NCI-H1417 (cell line): ENCODE results near the gene CSH1.
"Not testable (repeated sequence)": the region's sequence is repeated elsewhere in the genome, so short reads cannot be mapped to it uniquely, and the experiment has no call there.

Experiments
- DNase-seq, 3 experiments: peaks; one replicate each; lab custom pipeline; 2025; lab: John Stamatoyannopoulos, UW

The CSH1 gene

DNA sequence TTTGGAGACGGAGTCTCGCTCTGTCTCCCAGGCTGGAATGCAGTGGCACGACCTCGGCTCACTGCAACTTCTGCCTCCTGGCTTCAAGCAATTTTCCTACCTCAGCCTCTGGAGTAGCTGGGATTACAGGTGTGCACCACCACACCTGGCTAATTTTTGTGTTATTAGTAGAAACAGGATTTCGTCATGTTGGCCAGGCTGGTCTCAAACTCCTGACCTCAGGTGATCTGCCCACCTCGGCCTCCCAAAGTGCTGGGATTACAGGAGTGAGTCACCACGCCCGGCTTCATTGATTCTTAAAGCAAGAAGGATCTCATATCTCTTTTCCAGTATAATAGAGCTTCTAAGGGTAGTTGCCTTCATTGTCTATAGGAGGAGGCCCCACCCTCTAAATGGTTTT is 8.4 kb upstream of the CSH1 start:
- not testable (repeated sequence) for DNase-seq

DNA sequence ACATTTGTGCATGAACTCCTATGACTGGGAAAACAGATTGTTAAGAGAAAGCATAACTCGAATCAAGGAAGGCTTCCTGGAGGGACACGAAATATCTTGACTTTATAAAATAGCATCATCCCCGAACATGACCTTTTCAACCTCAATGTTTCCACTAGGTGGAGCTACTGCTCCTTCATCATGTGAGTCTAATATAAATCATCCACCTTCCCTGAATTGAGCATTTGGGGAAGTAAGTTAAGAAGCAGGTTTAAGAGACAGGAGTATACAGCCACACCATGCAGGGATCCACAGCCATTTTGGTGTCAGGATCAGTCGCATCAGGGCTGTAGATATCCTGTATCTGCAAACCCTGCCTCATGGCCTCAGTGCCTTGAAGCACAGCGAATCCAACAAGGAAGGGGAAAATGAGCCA is 7.4 kb upstream of the CSH1 start:
- peak in 1 of 3 experiments; percentile 45 for DNase-seq

DNA sequence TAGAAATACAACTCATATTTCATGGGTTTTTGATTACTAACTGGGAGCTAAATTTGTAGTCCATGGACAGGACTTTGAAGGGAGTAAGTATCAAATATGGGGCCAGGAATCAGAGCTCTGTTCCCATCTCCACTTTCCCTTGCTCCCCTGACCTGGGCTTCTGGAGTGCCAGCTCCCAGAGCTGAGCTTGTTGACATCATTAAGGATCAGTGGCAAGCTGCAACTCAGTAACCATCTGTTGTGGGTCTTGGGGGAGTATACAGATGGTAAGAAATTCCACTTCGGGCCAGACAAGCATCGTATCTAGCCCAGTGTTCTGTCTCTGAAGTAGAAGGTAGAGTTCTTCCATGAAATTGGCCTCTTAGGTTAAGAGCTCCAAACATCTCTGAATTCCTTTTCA is 5.6 kb upstream of the CSH1 start:
- DNase-seq = not testable (repeated sequence)

DNA sequence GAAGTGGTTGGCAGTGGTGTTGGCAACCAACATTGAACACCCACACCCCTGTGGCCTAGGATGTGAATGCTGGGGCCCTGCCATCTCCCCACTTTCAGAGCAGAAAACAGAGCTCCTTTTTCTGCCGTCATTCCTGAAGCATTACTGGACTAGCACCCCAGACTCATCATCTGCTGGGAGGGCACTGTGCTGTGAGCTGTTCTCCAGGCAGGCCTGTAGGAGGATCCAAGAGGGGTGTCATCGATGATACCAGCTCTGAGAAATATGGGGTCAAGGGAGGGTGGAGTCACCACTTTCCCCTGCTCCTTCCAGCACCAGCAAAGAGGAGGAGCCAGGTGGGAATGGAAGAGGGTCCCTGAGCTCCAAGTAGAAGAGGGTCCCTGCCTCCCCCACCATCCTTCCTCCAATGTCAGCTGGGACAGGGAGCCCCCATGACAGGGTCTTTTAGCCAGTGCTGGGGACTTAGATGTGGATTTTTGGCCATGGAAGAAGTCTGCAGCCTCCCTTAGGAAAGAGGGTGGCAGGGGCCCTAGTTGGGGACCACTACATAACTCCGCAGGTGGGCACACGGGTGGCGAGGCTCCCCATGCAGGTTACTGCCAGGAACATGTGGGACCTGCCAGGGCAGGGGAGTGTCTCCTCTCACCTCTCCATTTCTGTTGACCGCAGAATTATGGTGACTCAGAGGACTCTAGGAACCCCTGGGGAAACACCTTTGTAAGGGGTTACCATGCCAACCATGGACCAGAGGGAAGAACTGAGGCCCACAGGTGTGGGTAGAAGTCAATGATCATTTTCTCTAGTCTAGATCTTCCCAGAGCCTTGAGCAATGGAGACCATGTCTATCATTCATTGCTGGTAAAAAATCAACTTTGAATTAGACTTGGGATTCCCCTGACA is 2.8 kb upstream of the CSH1 start:
- peak in 2 of 3 experiments; percentile 4 to 18 for DNase-seq

DNA sequence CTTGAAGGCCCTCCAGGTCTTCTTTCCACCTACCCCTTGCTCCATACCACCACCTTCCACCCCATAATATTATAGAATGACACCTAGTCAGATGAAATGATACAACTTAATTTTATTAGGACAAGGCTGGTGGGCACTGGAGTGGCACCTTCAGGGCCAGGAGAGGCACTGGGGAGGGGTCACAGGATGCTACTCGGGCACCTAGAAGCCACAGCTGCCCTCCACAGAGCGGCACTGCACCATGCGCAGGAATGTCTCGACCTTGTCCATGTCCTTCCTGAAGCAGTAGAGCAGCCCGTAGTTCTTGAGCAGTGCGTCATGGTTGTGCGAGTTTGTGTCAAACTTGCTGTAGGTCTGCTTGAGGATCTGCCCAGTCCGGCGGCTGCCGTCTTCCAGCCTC is 1.6 kb downstream of the CSH1 start:
- DNase-seq = not testable (repeated sequence)

DNA sequence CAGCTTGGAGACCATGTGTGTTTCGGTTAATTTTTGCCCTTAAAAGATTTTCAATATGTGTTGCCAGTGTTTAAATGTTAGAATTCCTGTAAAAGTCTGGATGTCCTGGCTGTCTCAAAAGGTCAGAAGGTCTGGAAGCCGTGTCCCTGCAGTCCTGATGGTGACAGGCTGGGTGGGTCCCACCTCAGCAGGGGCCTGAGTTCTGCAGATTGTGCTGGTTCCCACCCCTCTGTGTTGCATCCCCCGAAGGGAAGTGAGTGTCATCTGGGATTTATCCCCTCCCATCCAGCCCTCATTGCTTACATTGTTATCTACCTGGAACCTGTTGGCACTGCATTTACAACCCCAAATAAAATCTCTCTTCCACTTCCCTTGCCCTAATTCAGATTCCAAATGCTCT is 2.4 kb downstream of the CSH1 start:
- DNase-seq = not testable (repeated sequence)

DNA sequence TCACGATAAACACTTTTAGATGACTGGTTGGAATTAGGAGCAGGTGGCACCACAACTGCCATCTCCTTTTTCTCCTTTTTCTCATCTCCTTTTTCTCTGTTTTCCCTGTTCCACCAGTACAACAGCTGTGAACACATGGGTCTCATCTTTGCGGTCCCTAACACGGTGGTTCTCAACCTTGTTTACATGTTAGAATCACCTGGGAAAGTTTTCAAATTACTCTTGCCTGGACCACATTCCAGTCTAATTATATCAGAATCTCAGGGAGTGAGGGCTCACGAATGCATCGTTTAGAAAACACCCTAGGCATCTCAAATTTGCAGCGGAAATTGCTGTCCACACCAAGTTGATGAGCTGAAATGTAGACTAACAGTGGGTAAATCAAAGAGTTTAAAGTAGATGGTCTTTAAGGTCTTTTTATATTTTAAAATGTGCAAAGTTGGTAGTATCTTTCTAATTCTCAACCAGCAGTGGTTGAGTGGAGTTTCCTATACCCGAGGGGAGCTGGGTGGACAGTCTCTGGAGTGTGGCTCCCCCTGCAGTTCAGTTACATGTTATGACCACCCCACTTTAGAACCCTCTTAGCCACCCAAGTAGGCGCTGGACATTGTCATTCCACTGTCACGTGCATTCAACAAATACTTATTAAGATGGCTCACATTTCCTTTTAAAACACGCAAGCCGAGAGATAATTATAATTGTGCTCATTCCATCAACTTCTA is 3.9 kb downstream of the CSH1 start:
- peak in 2 of 3 experiments; percentile 8 to 28 for DNase-seq

DNA sequence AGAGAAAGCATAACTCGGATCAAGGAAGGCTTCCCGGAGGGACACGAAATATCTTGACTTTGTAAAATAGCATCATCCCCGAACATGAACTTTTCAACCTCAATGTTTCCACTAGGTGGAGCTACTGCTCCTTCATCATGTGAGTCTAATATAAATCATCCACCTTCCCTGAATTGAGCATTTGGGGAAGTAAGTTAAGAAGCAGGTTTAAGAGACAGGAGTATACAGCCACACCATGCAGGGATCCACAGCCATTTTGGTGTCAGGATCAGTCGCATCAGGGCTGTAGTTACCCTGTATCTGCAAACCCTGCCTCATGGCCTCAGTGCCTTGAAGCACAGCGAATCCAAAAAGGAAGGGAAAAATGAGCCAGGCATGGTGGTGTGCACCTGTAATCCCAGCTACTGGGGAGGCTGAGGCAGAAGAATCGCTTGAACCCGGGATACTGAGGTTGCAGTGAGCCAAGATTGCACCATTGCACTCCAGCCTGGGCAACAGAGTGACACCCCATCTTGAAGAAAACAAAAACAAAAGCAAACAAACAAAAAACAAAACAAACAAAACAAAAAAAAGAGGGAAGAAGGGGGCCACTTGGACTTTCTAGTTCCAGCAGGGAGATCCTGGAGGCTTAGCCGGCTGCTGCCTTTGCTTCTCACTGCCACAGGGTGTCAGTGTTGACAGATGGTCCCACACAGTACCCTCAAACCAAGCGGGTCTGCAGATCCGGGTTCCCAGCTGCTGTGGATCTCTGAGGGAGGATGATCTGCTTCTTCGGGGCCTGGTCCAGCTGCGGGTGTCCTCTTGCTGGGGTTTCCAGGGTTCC is 7.1 kb downstream of the CSH1 start:
- peak in 2 of 3 experiments; percentile 19 to 61 for DNase-seq

DNA sequence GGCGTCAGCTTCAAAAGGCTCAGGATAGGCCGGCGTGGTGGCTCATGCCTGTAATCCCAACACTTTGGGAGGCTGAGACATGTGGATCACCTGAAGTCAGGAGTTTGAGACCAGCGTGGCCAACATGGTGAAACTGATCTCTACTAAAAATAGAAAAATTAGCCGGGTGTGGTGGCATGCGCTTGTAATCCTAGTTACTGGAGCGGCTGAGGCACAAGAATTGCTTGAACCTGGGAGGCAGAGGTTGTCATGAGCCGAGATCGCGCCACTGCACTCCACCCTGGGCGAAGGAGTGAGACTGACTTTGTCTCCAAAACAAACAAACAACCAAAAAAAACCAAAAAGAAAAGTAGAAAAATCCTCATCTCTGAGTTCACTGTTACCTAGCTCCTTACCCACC is 11.3 kb downstream of the CSH1 start:
- DNase-seq = not testable (repeated sequence)

DNA sequence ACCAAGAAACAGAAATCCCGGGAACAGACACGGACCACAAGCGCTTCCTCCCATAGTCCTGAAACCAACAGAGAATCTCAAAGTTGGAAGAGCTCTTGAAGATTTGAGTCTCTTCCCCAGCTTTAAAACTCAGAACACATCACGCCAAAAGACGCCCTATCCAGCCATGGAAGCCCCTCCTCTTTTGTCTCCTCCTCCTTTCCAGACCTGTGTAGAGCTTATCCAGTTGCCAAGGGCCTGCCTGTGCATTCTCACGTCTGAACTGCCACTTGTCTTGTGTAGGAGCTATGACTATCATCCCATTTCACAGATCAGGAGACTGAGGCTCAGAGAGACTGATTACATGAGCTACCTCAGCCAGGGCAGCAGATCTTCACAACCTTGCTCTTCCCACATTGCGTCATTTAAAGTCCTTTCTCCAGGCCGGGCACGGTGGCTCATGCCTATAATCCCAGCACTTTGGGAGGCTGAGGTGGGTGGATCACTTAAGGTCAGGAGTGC is 13.7 kb downstream of the CSH1 start:
- not testable (repeated sequence) for DNase-seq

DNA sequence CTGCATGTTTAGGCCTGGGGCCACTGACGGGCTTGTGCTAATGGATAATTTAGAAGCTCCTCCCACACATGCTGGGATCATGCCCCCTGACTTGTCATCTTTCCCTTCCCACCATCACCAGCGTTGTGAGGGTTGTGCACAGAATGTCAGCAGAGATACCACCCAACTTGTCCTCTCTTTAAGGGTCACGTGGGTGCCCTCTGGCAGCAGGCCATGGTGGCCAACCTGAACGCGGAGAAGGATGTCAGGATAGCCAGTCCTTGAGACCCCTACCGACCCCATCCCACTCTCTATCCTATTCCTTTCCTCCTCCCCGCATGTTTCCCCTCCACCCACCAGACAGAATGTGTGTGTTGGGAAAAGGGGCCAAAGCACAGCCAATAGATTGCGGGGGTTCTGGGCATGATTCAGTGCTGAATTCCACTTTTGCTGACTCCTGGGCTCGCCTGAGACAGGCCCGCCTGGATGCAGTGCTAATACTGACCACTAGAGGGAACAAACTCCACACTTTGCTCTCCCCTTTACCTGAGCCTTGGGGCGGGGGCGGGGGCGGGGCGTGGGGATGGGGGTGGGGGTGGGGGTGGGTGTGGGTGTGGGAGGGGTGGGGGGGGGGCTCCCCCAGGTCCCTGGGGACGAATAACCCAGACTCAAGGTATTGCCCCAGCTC is 14.3 kb downstream of the CSH1 start, which contains the start of gene GH2:
Gene GH2 (minus strand): TSS at position 10 of the 667 bp plus-strand sequence. CDS start 143 bp downstream, outside the sequence.
- peak; percentile 16 to 43 (median 20) for DNase-seq

DNA sequence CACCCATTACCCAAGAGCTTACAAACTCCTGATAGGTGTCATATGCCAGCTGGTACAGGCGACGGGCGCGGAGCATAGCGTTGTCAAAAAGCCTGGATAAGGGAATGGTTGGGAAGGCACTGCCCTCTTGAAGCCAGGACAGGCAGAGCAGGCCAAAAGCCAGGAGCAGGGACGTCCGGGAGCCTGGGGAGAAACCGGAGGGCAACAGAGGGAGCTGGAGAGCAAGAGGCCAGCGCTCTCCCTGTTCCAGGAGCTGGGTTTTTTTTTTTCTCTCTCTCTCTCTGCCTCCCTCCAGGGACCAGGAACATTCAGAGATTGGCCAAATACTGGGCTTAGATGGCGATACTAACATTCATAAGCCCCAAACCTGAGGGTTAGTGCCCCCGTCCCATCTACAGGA is 15.0 kb downstream of the CSH1 start:
- not testable (repeated sequence) for DNase-seq

DNA sequence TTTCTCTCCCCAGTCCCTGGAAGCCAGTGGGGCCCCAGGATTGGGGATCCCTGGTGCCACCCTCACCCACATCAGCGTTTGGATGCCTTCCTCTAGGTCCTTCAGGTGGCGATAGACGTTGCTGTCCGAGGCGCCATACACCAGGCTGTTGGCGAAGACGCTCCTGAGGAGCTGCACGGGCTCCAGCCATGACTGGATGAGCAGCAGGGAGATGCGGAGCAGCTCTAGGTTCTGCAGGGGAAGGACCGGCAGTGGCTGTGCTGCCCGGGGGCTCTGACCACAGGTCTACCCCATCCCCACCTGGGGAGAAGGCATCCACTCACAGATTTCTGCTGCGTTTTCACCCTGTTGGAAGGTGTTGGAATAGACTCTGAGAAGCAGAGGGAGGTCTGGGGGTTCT is 15.7 kb downstream of the CSH1 start:
- no peak for DNase-seq

DNA sequence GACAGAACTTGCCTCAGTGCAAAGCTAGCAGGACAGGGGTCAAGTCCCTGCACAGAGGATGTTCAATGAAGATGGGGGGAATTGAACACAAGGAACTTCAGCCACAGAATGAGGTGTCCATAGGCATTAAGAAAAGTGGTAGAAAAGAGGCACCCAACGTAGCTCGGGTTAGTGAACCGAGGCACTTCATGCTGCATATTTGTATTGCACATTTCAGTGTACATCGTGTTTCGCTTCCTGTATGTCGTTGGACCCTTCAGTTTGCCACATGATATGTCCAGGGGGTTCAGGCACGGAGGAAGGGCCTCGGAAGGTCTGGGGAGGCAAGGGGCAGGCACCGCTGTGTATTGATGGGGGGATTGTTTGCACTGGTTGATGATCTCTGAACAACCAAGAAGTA is 18.0 kb downstream of the CSH1 start:
- DNase-seq = not testable (repeated sequence)

DNA sequence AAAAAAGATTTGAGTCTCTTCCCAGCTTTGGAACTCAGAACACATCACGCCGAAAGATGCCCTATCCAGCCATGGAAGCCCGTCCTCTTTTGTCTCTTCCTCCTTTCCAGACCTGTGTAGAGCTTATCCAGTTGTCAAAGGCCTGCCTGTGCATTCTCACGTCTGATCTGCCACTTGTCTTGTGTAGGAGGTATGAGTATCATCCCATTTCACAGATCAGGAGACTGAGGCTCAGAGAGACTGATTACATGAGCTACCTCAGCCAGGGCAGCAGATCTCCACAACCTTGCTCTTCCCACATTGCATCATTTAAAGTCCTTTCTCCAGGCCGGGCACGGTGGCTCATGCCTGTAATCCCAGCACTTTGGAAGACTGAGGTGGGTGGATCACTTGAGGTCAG is 21.7 kb downstream of the CSH1 start:
- DNase-seq = not testable (repeated sequence)

DNA sequence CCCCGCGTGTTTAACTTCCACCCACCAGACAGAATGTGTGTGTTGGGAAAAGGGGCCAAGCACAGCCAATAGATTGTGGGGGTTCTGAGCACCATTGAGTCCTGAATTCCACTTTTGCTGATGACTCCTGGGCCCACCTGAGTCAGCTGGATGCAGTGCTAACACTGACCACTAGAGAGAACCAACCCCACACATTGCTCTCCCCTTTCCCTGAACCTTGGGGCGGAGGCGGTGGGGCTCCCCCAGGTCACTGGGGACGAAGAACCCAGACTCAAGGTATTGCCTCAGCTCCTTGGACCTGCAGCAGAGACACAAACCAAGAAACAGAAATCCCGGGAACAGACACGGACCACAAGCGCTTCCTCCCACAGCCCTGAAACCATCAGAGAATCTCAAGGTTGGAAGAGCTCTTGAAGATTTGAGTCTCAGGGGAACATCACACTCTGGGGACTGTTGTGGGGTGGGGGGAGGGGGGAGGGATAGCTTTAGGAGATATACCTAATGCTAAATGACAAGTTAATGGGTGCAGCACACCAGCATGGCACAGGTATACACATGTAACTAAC is 22.2 kb downstream of the CSH1 start:
- not testable (repeated sequence) for DNase-seq

DNA sequence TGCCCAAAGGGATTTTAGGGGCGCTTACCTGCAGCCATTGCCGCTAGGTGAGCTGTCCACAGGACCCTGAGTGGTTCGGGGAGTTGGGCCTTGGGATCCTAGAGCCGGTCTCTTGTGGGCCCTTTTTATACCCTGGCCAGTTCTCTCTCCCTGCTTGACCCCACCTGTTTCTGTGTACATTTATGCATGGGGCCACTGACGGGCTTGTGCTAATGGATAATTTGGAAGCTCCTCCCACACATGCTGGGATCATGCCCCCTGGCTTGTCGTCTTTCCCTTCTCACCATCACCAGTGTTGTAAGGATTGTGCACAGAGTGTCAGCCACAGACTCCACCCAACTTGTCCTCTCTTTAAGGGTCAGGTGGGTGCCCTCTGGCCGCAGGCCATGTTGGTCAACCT is 22.8 kb downstream of the CSH1 start, which contains the start of gene CSH2:
Gene CSH2 (minus strand): TSS at position 101 of the 400 bp plus-strand sequence. CDS start 63 bp downstream, at position 38.
- not testable (repeated sequence) for DNase-seq

DNA sequence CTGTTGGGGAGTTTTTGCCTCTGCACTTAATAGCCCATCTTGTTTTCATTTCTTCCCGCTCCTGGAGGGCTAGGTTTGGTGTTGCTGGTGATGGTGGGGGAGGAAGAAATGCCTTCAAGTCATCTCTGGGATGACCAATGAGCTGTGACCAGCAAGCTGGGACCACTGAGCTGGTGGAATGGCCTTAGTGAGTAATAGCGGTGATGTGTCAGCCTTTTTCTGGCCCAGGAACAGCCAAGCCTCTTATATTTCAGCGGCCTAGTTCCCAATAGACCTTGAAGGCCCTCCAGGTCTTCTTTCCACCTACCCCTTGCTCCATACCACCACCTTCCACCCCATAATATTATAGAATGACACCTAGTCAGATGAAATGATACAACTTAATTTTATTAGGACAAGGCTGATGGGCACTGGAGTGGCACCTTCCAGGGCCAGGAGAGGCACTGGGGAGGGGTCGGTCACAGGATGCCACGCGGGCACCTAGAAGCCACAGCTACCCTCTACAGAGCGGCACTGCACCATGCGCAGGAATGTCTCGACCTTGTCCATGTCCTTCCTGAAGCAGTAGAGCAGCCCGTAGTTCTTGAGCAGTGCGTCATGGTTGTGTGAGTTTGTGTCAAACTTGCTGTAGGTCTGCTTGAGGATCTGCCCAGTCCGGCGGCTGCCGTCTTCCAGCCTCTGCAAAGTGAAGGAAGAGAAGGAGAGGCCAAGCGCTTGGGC is 24.6 kb downstream of the CSH1 start:
- DNase-seq = not testable (repeated sequence)

DNA sequence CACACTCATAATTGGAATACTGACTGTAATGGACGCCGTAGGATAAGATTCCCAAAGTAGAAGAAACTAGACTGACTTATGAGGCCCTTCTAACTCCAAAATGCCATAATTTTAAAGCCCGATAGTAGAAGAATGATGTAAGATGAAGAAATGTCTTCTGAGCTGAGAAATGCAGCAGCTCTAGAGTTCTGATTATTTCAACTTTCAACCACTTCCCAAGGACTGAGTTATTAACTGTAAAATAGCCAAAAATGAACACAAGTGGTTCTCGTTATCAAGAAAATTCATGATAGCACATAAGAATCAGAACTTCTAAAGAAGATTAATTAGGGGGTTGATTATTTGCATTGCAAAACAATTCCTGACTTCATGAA is 26.1 kb downstream of the CSH1 start:
- DNase-seq = not testable (repeated sequence)
